HG03469 (cell line): ENCODE results near the gene WWOX.

Source experiments
- ATAC-seq: cut with Tn5 transposase; IDR thresholded peaks from one replicate; pipeline ENCODE4 v1.9.1; 2021; ENCODE audit warnings: mild to moderate bottlenecking, moderate library complexity, moderate number of reproducible peaks; ENCODE audit not compliant: unreplicated experiment

The WWOX gene

DNA sequence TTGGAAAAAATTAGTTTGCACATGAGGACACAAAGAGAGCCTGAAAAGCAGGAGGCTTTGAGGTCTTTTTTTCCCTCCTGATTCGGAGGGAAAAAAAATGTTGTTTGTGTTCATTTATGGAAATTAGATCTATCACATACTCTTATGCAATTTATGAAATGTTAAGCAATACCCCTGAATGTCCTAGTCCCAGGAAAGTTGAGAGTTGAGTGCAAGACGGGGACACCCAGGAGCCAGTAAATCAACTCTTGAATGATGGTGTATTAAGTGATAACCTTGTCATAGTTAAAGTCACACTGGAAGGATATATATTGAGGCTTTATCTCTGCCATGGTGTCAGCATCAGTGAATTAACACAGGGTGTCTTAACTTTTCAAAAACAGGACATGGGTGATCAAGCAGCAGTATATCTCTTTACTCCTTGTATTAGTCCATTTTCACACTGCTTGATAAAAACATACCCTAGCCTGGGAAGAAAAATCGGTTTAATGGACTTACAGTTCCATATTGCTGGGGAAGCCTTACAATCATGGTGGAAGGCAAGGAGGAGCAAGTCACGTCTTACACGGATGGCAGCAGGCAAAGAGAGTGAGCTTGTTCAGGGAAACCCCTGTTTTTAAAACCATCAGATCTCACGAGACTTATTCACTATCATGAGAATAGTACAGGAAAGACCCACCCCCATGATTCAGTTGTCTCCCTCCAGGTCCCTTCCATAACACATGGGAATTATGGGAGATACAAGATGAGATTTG, 1032.0 kb downstream of the WWOX start:
- ATAC-seq = no peak

DNA sequence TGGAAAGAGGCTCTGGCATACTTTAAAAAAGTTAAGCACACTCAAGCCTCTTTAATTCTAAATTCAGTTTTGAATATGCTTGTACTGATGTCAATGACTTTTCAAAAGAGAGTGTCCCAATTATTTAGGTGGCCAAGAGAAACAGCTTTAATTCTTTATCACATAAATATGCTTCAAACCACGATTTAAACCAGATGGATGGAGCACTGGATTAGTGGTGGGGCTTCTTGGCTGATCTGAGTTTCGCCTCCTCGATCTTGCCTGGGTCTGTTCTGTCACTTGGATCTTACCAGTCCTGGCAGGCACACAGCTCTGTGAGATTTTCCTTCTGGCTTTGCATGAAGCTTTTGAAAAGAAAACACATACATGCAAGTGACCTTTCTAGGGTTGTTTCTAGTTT, 1033.2 kb downstream of the WWOX start:
- ATAC-seq = no peak

DNA sequence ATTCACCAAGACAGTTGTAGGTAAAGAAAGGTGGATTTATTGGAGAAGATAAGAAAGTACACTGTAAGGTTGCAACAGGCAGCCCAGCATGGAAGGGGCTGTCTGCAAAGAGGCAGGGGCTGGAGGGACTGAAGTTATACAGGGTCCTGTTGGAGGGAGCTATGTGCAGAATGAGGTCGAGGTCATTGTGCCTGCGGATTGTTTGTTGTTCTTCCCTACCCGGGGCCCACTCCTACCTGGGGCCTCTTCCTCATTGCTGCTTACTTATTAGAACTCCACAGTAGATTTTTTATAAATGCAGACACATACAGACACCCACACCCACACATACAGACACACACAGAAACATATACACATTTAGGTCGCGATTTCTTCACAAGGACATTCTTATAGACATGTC, 1034.8 kb downstream of the WWOX start:
- no peak for ATAC-seq

DNA sequence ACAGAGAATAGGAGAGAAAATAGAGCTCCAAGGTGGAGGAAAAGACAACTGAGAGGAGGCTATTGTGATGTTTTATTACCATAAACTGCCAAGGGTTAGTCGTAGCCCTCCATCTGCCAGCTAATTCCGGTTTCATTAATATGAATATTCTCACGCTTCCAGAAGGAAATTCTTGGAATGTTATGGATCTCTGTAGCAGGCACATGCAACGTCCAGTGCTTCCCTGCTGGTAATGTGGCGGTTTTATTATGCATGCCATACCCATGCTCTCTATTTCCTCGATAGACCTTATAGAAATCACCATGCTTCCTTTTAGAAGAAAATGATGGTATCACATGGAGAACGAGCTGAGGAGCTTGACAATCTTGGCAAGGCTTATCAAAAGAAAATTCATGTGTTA, 1037.5 kb downstream of the WWOX start:
- no peak for ATAC-seq

DNA sequence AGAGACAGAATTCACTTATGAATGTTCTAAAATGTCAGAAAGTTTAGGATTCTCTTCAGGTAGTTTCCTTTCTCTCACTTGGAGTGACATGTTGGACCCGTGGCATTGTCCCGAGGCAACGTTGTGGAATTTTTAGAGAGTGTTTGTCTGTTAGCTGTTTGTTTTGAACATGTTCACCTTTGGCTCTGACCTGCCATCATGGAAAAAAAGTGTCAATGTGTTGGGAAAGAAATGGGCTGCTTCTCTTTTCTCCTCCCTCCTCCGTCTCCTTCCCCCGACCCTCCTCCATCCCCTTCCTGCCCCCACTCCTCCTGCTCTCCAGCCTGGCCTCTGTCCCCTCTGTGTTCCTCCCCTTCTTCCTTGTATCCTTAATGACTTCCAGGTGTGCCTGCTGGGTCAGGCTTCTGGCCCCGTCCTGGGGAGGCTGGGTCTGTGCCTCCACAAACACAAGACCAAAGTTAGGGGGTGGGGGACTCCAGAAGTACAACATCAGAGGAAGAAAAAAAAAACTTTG, 1038.0 kb downstream of the WWOX start:
- no peak for ATAC-seq

DNA sequence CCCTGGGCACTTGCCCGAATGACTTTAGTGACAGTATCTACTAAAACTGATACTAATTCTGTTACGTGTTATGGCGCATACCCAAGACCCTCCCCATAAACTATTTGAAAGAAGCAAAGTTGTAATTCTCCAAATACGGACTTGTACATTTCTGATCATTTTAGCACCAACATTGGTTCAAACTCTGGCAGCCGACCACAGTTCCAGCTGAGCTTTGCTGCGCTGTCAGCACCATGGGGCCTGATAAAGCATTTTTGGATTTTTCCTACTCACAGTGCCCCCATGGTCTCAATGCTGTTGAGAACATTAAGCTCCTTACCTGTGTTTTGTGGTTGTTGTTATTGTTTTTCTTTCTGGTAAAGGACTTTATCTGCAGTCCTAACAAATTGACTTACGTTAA, 1040.3 kb downstream of the WWOX start:
- no peak for ATAC-seq

DNA sequence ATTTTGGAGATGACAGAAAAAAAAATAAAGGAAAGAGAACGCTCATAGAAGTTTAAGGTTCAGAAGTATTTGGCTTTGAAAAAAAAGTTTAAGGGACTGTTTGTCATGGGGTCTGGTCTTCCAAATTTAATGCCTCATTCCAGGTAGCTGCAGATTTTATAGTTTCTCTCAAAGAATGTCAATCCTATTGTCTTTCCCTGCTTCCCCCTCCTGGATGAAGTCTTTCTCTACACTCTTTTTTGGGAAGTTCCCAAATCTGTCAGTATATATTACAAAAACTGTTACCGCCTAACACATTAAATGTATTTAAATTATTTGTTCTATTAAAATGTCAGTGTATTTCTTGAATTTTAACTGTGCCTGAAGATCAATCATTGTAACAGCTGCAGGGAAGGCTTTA, 1043.6 kb downstream of the WWOX start:
- no peak for ATAC-seq

DNA sequence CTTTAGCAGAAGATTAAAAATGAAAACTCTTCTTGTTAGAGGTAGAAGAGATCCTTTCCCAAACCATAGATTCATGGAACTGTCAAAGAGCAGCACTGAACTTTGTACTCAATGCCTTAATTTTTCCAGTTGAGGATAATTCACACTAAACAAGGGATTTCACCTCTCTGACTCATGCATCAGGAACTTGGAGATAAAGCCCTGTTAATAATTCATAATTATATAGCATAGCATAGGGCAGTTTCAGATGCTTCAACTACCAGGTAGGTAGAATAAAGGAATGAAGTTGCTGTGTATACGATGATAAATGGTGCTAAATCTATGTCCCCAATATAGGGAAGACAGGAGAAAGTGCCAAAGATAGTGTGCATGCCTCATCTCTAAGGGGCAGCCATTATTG, 1050.7 kb downstream of the WWOX start:
- no peak for ATAC-seq

DNA sequence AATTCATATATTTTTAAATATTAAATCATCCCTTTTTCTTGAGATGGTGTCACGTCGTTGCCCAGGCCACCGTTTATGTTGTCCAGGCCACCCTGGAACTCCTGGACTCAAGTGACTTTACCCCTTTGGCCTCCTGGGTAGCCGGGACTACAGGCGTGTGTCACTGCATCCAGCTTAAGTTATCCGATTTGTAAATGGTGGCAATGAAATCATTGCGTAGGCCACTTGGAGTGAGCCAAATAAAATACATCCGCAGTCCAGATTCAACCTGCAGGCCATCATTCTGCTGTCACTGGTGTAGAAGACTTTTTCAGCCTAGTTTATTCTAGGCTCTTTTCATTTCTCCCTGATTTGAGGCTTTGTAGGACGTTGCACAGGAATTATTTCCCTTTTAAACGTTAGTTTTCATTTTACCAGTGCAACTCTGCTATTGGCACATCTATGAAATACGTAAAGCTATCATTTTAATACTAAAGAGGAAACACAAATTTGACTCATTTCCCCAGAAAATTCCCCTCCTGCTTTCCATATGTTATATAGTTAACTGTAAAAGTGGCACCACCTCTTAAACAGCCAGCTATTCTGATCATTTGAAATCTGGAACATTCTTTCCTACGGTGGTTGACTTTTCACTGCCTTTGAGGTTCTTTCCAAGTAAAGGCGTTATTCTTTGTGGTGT, 1051.3 kb downstream of the WWOX start:
- no peak for ATAC-seq

DNA sequence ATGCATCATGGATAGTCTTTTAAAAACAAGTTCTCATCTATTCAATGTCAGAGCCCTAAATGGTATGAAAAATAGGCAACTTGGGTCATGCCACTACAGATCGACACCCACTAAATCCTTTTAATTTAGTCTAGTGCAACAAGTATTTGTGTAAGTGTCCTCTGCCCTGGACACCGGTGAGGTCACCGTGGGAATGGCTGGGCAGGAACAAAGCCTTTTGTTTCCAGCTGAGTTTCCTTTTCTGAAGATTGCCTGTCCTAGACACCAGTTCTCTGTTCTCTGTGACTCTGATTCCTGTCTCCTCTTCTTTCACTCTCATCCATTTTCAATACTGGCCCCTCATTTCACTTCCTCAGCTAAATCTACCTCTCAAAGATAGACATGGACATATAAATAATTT, 1054.6 kb downstream of the WWOX start:
- no peak for ATAC-seq

DNA sequence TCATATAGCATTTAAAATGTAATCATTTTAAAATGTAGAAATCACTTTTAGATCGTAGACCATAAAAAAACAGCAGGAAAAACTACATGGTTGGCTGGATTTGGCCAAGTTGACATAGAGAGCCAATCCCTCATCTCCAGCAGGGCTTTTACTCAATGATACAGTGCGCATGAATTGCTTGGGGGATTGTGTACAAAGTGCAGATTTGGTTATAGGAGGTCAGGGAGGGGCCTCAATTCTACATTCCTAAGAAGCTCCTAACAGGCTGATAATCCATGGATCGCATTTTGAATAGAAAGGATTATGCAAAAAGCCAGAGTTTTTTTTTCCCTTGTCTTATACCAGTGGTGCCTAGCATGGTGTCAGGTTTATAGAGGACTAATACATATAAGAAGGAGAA, 1056.0 kb downstream of the WWOX start:
- no peak for ATAC-seq

DNA sequence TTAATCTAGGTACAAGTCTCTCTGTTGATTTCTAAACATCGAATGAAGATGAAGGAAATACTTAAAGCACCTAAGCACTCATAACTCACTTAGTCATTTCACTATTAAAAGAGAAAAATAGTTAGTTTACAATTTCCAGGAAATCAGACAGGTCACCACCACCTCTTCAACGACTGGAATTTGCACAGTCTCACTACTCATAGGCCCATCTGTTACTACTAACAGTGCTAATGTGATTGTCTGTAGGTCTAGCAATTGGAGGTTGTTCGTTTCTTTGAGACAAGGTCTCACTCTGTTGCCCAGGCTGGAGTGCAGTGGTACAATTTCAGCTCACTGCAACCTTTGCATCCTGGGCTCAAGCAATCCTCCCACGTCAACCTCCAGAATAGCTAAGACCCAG, 1056.5 kb downstream of the WWOX start:
- ATAC-seq = no peak

DNA sequence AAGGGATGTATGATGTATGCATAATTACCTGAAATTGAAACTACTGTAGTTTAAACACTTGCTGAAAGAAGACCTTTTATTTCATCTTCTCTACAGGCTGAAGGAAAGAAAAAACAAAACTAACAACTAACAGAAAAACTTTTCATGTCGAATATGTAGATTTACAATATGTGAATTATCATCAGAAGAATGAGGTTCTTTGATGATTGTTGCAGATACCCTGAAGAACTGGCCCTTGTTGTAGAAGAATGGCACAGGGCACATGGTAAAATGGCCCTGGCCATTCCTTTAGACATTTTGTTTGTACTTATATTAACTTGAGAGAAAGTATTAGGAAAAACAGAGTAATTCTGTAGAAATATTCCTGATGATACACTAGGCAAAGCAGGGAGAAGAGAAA, 1057.3 kb downstream of the WWOX start:
- ATAC-seq = no peak

DNA sequence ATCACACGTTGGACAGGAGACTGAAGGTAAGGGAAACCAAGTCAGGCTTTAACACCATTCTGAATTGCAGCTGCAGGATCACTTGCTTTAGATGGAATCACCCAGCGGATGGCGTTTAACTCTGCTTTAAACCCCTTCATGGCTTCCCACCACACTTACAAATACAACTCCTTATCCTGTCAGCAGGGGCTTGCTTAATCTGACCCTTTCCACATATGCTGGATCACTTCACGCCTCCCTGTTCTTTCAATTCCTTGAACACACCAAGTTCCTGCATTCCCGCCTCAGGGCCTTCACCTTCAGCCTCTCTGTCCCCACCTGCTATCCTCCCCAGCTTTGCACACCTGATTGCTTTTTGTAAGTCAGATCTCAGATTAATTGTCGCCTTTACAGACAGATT, 1058.9 kb downstream of the WWOX start:
- no peak for ATAC-seq

DNA sequence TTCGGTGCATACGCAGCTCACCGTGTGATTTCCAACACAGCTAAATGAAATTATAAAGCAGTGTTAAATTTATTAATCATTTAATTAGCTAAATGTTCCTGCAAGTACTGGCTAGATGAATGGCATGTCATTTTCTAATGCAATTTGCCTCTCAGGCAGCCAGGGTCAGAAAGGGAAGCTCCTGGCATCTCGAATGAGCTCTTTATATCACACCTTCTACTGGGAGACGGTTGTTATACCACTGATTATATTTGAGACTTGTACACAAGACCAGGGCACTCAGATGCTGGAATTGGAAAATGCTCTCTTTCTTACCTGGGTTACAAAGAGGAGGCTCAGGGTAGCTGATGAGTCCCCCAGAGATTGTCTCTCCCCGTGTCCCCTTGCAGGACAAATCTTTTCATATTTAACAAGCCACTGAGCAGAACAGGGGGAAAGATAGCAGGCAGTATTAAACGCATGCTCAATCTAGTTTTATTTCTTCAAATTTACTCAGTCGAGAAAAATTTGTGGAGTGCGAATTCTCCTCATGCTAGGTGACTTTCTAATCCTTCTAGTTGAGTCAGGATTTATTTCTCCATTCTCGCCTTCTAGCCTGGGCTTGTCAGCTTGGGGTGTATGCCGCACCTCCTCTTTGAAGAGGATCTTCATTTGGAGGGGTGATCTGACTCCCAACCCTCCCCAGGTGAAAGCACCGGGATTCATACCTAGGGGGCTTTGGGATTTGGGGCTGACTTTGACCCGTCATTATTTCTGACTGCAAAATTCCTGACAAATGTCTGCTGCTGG, 1060.0 kb downstream of the WWOX start:
- ATAC-seq = no peak

DNA sequence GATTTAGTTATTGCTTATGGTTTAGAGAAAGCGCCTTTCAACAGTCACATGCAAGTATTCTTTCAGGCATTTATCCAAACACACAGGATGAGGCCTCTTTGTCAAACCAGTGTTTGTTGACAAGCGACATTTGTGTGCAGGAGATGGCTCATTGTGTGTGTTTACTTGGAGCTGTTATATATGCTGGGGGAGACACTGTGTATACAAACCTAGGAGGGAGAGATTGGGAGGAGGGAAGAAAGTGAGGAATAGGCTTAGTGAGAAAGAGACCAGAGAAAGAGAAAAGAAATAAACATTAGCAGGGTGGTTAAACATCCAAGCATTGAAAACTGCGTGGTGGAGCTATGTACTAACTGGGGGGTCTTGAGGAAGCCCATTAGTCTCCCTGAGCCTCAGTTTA, 1063.5 kb downstream of the WWOX start:
- no peak for ATAC-seq

DNA sequence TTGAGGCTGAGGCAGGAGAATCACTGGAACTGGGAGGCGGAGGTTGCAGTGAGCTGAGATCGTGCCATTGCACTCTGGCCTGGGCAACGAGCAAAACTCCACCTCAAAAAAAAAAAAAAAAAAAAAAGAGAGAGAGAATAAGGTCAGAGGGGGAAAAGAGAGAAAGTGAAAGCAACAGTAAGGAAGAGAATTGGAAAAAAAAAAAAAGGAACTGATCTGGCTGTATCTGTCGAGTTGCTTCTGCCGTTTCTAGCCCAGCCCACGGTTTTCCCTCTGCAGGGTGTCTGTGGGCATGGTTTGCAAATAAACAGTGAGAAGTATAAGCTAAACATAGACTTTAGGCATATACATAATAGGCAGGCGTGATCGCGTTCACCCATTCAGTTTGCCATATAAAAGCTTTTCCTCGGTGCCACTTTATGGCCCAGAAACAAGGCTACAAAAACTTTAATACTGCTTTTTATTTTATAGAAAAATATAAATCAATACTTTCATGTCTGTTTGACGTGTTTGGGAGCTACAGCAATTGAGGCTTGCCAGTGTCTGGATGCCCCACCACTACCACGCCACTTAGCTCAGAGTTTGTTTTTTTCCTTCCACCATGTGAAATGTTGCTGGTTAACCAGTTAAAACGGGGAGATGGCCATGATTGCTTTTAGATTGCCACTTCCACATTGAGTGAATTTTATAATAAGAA, 1064.4 kb downstream of the WWOX start:
- no peak for ATAC-seq

DNA sequence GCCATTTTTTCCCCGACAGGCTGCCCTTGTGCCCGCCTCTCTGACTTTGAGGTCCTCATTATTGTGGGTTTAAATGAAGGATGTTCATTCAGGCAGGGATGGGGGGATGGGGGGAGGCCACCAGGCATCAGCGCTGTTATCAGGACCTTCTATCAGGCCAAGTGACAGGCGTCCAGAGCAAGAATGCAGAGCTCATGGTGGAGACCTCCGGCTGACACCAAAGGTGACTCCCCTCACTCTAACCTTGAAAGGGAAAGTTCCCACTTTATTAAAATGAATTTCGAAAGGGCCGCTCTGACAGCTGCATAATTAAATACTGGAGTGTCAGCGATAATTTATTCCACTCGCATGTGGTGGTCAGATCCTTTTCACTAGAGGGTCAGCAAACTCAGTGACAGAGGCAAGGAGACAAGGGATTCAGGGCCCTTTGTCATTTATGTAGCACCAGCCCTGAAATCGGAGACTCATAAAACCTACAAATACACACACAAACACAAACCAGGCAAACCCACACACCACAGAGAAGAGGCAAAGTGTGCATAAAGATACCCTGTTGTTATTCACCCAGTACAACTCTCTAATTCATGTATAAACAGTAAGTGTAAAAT, 1065.0 kb downstream of the WWOX start:
- no peak for ATAC-seq

DNA sequence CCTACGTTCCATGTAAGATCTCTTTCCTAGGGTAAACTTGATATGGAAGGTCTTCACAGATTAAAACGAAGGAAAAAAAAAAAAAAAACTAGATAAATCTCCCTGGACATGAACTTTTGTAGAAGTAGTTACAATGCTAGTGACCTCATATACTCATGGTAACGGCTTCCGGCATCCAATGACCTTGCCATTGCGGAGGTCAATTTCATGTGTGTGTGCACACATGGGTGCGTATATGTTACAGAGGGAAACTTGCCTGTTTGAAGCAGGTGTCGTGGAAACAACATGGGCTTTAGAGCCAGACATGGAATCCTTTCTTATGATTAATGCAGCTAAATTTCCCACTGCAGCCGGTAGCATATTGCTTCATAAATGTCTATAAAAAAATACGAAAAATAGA, 1065.6 kb downstream of the WWOX start:
- no peak for ATAC-seq

DNA sequence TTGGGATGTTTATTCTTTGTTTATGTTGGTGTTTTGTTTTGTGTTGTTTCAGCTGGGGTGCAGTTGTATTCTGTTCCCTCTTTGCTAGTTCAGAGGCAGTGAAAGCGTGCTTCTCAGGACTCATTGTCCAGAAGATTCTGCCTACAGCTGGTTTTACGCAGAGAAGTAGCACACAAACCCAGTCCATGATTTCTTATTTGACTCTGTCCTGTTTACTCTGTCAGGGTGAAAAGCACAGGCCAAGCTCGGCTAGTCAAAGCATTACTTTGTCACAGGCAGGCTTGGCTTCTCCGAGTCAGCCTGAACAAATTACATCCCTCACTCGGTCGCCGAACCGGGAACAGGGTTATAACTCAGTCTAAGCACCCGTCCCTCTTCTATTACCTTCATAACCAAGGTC, 1066.1 kb downstream of the WWOX start:
- no peak for ATAC-seq

DNA sequence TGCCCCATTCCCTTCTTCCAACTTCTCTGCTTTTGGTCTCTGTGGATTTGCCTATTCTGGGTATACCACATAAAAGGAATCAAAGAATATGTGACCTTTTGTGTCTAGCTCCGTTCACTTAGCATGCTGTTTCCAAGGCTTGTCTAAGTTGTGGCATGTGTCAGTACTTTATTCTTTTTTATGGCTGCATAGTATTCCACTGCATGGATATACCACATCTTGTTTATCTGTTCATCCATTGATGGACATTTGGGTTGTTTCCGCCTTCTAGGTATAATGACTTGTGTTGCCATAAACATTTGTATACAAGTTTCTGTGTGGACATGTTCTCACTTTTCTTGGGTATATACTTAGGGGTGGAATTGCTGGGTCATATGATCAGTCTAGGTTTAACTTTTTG, 1068.4 kb downstream of the WWOX start:
- no peak for ATAC-seq
